Mammary epithelial cell (primary cell): ENCODE data around the gene TEKT5.

ENCODE experiments used
- CTCF ChIP-seq, 2 donors: IDR thresholded peaks in 1 of 2; conservative IDR thresholded peaks in 1 of 2; 2 replicates each; pipeline ENCODE4 v1.5.1; 2011 to 2012; ENCODE audit warnings: inconsistent platforms in 2 of 2, low read length in 2 of 2, mild to moderate bottlenecking in 2 of 2, control low read depth in 1 of 2, low read depth in 1 of 2; ENCODE audit not compliant: insufficient read depth in 1 of 2; ENCODE audit errors: extremely low read depth in 1 of 2
- EZH2 ChIP-seq: IDR thresholded peaks from 2 replicates; pipeline ENCODE4 v1.6.1; 2012; ENCODE audit warnings: low read length, inconsistent platforms, borderline replicate concordance

- no peak for TF ChIP-seq CTCF (conservative IDR thresholded peaks at IDR 0.05 in 1 of 2, IDR thresholded peaks at IDR 0.05 in 1 of 2; ENCODE audit: extremely low read depth in 1 of 2, insufficient read depth in 1 of 2, low read depth in 1 of 2, low read length in 2 of 2)
- no peak for TF ChIP-seq EZH2
Measured at GRCh38 chr16:10642964-10643363, 51.8 kb downstream of the TEKT5 start.
